NAMALWA (cell line): ENCODE results near the gene PRKAR2B.
"Not testable (repeated sequence)": the region's sequence is repeated elsewhere in the genome, so short reads cannot be mapped to it uniquely, and the experiment has no call there.

Experiments used
- DNase-seq: peaks from one replicate; pipeline ENCODE4 v3.0.0-alpha.2; 2015; ENCODE audit warnings: low spot score

Gene PRKAR2B

DNA sequence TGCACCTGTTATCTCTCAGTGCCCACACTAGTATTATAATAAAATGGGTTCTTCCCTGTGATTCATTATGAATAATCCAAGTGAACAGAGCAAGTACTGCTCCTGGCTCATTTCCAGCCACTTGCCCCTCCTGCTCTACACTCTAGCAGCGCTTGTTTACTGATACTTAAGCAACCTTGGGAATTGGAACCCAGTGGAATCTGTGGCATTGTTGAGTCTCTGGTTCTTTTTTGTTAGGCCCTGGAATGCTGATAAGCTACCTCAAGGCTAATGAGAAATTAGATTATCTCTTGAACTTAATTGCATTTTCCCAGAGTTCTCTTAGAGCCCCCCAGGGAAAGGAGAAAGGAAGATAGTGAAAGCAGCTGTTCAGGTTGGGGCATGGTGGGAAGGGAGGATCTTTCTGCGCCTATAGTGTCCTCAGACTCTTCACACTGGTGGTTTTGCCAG, 34.0 kb downstream of the PRKAR2B start:
- DNase-seq: no peak

DNA sequence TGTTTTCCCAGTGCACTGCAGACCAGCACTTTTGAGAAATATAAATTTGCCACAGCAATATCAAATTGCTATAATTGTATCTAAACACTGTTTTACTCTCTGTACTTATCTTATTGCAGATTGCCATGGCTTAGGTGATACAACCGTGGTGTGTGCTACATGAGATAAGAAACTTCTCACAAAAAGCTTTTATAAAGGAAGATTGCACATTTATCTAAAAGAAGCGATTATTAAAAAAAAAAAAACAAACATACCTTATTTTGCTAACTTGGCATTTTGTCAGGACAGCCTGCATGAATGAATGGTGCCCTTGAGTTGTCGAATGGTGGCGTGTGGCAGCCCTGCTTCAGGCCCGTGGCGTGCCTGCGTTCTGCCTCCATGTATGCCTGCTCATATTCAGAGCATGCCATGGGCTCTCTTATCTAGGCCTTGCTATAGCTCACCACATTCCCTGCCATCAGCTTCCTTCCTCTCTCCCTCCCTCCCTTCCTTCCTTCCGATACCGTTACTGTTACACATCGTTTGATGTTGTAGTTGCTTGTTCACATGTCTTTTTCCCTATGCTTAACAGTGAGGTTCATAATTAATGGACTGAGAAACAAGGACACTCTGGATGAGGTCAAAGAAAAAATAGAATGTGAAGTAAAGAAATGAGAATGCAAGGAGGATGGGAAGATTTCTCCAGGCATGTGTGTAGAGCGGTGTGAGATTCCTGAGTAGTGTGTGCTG, 34.9 kb downstream of the PRKAR2B start:
- DNase-seq: no peak

DNA sequence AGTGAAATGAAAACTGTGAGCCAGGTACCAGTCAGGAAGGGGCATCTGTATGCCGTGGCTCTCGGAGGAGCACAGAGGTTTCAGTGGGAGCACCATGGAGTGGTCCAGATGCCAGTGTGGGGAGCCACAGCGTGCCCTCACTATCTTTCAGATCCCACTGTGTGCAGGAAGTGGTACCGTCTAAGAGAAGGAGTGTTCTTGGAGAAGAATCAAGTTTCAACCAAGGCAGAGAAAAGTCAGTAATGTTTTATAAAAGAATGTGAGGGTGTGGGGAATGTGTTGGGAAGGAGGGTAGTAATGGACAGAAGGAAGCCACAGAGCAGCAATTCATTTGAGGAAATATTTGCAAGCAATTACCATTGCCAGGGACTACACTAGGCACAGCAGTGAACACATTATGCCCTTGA, 35.6 kb downstream of the PRKAR2B start:
- no peak for DNase-seq

DNA sequence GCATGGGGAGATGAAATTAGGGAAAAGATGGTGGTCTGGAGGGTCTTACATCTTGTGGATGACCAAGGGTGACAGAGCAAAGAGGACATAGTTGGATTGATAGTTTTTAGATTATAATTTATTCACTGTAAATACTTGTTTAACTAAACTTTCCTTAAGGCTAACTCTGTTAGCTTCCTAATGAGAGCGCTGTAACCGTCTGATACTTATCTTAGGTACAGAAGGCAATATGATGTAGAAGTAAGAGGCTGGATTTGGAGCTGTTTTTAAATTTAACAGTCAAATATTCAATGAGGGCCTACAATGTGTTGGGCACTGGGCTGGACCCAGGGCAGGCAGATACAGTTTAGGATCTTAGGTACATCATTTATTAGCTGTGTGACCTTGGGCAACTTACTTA, 36.0 kb downstream of the PRKAR2B start:
- no peak for DNase-seq

DNA sequence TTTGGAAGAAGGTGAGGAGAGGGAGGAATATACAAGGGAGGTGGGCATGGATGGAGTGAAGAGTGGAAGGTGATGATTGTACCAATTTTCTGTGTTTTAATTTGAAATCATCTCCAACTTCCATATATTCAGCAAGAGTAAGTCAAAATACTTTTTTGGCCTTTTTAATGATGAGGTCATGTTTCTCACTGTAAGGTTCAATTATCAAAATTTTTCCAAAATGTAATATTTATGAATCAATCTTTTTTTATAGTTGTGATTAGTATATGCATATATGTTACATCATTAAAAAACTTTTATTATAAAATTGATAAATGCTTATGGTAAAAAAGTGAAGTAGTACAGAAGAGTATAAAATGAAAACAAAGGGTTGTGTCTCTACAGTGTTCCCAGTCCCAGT, 40.7 kb downstream of the PRKAR2B start:
- no peak for DNase-seq

DNA sequence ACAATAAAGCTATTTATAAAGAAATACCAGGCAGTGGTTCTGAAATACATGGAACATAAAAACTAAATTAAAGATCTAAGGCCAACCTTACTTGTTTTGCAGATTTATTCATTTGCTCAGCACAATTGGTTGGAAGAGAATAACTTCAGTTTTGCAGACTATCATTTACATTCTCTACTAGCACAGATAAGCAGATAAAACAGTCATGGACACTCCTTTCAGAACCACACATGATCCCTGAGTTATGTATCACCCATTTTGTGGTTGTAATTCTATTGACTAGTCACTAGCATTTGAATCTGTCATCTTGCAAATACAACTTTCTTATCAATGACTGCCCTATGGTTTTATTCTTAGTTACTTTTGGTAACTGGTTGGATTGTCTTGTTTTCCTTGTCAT, 45.1 kb downstream of the PRKAR2B start:
- peak; percentile 51 for DNase-seq

DNA sequence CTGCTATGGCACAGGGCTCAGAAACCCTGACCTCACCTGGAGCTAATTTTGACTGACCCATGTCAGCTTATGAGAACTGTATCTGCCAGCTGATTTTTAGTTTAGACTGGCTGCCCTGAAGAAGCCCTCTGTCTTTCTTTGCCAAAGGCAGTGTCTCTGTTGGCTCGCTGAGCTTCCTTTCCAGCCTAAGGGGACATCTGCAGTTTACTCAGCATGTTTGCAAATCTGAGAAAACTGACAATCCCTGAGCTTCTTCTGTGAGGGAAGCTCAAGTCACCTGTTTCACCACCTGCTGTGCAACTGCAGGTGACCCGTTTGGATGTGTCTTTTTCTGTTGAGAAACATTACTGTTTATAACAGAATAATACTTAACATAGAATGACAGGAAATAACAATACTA, 46.0 kb downstream of the PRKAR2B start:
- DNase-seq: peak; percentile 93

DNA sequence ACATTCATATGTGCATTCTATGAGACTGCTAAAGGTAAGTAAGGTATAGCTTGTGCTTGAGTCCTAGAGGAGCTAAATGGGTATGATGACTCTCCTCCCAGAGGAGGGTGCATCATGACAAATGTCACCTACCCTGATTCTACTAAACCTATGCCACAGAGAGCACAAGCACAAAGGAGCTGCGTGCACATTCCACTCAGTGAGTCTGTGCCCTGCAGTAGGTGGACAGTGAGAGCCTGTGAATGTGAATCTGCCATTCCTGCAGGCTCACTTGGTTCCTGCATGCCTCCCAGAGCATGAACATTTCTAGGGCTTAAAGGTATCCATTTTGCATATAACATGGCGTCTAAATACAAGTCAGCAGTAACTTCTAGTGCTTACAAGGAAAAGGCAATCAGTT, 46.8 kb downstream of the PRKAR2B start:
- peak; percentile 80 for DNase-seq

DNA sequence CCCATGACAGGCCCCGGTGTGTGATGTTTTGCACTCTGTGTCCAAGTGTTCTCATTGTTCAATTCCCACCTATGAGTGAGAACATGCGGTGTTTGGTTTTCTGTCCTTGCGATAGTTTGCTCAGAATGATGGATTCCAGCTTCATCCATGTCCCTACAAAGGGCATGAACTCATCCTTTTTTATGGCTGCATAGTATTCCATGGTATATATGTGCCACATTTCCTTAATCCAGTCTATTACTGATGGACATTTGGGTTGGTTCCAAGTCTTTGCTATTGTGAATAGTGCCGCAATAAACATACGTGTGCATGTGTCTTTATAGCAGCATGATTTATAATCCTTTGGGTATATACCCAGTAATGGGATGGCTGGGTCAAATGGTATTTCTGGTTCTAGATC, 49.2 kb downstream of the PRKAR2B start:
- not testable (repeated sequence) for DNase-seq

DNA sequence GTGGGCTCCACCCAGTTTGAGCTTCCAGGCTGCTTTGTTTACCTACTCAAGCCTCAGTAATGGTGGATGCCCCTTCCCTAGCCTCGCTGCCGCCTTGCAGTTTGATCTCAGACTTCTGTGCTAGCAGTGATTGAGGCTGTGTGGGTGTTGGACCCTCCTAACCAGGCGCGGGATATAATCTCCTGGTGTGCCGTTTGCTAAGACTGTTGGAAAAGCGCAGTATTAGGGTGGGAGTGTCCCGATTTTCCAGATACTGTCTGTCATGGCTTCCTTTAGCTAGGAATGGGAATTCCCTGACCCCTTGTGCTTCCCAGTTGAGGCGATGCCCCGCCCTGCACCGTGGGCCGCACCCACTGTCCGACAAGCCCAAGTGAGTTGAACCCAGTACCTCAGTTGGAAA, 54.6 kb downstream of the PRKAR2B start:
- DNase-seq: not testable (repeated sequence)

DNA sequence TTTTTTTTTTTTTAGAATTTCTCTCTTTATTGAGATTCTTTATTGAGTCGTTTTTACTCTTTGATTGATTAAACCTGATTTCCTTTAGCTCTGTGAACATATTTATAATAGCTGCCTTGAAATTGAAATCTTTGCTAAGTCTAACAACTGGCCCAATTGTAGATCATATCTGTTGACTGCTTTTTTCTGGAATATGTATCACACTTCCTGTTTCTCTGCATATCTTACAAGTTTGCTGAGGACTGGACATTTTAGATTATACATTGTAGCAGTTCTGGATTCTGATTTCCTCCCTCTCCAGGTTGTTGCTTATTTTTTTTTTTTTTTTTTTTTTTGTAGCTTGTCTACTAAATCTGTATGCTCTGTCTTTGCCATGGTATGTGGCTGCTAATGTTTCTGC, 56.3 kb downstream of the PRKAR2B start:
- DNase-seq: no peak

DNA sequence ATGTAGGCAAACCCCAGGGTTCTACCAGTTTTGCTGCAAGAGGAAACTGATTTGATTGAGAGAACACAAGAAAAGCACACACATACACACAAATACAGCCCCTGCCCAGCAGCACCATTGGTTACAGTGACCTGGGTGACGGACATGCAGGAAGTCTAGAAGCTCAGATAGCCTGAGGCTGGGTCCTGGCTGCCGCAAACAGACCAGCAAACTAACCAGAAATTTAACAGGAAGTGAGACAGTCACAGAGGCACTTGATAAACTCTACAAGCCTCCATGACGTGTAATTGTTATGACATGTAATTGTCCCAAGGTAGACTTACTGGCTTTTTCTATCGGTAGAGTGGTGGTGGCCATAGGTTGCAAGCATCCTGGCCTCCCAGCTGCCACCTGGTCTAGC, 58.9 kb downstream of the PRKAR2B start:
- peak; percentile 71 for DNase-seq

DNA sequence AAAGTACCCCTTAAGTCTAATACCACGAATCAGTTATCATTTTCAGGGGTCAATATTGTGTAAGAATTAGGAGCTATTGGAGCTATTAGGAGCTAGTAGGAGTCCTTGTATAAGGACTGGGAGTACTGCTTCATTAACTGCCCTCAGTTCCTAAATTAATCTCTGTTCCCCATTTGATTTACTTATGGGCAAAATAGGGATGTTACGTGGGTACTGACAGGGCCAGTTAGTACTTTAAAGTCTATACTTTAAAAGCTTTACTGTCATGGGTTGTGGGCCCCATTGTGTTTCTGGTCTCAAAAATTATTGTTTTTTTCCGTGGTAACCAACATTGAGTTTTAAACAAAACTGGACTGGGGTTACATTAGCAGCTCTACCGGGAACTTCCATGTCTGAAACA, 60.3 kb downstream of the PRKAR2B start:
- no peak for DNase-seq

DNA sequence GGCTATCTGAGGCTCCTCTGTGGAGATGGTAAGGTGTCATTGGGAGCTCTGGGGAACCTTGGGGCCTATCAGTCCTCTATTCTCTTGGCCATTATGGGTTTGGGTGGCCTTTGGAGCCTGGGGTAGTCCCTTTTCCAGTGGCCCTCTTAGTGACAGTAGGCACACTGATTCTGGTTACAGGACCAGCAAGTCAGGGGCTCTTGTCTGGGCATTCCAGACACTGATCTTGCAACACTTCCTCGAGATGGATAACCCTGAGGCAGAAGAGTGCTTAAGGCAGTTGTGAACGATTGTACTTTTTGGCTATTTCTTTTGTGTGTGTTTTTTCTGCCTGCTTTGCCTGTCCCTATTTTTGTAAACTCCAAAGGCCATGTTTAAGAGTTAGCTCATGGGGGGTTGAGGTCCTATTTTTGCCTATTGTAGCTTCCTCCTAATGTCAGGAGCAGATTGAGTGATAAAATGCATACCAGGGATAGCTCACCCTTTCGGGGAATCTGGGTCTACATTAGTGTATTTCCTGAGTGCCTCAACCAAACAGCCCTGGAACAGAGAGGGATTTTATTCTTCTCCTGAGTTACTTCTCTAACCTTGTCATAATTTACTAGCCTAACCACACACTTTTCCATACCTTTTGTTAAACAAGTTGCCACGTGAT, 61.2 kb downstream of the PRKAR2B start:
- DNase-seq: no peak

DNA sequence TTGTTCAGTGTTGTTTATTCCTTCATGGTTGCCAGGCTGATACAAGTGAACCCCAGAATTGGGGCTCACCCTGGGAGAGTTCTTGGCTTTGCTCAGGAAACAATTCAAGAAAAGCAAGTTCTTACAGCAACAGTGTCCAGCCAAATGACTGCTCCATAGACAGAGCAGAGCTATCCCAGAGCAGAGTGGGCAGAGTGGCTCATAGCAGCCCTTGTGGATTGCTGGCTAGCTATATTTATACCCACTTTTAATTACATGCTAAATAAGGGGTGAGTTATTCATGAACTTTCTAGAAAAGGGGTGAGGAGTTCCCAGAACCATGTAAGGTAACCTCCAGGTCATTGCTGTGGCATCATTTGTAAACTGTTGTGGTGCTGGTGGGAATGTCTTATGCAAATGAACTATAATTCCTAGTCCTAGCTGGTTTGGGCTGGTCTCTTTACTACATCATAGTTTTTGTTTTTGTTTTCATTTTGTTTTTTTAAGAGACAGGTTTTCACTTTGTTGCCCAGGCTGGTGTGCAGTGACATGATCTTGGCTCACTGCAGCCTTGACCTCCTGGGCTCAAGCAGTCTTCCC, 64.4 kb downstream of the PRKAR2B start:
- DNase-seq: no peak

DNA sequence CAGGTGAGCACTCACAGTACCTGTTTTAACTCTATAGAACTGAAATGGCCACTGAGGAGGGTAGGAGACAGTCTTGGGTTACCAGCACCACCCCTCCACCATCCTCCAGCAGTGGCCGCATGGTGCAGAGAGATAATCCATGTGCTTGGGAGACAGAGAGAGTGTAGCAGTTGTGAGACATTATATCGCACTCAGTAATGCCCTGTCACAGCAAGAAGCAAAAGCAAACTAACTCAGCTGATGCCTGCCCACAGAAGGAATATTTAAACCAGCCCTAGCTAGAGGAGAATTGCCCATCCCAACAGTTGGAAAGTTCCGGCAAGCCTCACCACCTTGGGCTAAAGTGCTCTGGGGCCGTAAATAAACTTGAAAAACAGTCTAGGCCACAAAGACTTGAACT, 65.5 kb downstream of the PRKAR2B start:
- DNase-seq: no peak

DNA sequence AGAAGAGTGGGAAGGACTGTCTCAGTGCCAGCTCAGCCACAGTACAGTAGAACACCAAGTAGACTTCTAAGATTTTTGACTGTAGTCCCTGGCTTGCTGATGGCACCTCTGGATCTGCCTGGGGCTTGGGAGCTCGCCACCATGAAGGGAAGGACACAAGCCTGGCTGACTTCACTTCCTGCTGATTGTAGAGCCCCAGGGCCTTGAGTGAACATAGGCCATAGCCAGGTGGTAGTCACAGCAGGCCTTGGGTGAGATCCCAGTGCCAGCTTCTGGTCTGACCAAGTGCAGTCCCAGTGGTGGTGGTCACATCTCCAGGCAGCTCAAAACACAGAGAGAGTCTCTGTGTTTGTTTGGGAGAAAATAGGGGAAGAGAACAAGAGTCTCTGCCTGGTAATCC, 66.7 kb downstream of the PRKAR2B start:
- DNase-seq: no peak

DNA sequence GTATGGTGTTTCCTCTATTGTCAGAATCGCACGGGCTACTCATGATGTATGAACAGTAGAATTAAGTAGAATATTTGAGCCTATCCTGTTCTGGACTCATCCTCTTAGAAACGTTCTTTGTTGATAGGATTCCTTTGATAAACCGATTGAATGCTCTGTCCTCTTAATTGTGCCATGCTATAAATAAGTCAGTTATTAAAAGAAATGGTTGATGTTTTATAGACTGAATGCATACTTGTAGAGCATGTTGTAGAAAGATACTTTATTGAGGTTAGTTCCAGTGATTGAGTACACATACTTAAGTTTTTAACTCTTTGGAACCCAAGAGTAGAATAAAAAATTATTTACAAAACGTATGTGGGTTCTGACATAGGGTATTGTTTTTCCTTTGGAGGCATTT, 69.4 kb downstream of the PRKAR2B start:
- no peak for DNase-seq

DNA sequence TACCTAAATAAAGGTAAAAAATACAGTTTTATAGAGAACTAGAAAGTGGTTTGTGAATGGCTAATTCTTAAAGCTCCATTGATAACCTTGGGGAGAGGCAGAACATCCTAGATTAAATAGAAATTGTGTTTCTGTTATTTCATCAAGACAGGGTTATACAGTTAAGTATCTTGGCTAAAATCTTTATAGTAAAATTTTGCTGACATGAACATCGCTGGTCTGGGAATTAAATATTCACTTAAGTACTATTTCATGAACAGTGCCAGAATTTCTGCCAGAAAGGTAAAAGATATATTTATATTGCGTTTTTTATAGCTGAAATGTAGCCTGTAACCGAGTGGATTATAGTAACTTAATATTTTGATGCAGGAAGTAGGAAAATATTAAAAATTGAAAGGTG, 70.6 kb downstream of the PRKAR2B start:
- DNase-seq: no peak

DNA sequence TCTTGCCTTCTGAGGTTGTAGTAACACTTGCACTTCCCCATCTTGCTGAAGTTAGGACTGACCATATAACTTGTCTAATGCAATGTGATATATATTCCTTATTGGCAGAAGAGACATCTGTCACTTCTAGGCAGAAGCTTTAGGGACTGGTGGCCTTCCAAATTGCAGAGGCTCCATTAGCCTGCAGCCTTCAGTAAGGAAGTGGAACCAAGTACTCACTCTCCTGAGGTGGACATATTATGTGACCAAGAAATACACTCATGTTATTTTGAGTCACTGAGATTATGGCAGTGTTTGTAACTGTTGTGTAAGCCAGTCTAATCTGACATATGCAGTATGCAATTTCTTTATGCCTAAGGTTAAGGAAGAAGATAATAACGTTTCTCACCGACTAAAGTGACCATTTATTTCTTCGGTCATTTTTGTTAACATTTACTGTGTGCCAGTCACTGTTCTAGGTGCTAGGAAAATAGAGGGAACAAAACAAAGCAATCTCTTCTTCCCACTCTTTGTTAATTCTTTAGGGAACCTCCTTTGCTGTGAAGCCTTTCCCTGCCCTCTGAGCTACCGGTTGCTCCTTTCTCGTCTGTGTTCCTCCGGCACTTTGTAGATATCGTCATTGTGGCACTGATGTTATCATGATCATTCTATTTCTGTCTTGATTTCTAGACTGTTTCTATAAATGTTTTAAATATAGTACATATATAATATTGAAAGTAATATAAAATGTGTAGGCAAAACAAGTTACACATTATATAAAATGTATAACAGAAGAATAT, 71.4 kb downstream of the PRKAR2B start:
- no peak for DNase-seq

DNA sequence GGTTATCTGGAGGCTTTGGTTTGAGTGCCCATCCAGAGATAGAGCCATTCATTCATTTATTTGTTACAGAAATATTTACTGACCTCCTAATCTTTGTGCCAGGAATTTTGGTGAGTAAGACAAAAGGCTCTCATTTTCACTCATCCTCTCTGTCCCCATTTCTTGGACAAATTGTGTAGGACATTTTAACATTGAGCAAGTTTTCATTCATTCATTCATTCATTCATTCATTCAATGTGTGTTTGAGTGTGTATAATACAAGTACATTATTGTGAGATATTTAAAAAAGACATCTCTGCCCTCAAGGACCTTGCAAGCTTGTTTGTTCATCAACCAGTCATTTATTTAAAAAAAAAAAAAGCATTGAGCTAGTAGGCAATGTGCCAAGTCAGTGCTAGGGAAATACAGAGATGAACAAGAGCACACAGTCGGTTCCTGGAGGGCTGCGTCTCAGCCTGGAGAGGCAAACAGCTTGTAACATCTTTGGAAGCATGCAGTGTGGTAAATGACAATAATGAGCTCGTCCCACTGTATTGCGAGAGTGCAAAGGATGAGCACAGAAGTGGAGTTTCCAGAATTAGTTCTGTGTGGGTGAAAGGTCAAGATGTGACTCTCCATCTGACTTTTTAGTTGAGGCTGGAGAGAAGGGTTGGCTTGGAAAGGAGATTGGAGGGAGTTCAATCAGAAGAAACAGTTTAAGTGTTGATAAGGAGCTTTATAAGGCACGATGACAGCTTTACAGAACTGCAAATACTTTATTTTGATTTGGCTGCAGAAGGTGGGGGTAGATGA, 73.8 kb downstream of the PRKAR2B start:
- no peak for DNase-seq
